GM12878 (cell line): ENCODE measurements around the gene TRHDE. TPM values are rescaled to one million over a fixed set of nuclear protein-coding genes. Genes with fewer than 3 reads are reported as not detected.

Experiments used
- ATAC-seq: fragments of 200-7000 bp; cut with Tn5 transposase; 3 replicates; pipeline ENCODE4 v1.9.1; 2020; ENCODE audit warnings: mild to moderate bottlenecking, moderate library complexity
- BruUV-seq: library from RNA; stranded (reverse); fragments of 400-500 nt; replicated peaks from 2 replicates; lab custom pipeline; 2021; lab: Mats Ljungman, UMichigan
- CTCF ChIA-PET: fragments of 300-600 bp; sonication (Branson Sonifier 250); formaldehyde crosslinking; extraction: SDS; loops from one replicate; lab custom pipeline; 2021; ENCODE audit warnings: inconsistent platforms; lab: Yijun Ruan, JAX
- POLR2A ChIA-PET: fragments of 350-600 bp; formaldehyde crosslinking; extraction: SDS; loops from one replicate; lab custom pipeline; 2021; ENCODE audit warnings: inconsistent platforms; lab: Charles Lee
- RAD21 ChIA-PET: fragments of 300-600 bp; sonication (Branson Sonifier 250); formaldehyde crosslinking; loops from one replicate; lab custom pipeline; 2023; ENCODE audit warnings: antibody characterized with exemption; ENCODE audit not compliant: unreplicated experiment; lab: Charles Lee
- SMC1A ChIA-PET: fragments of 300-600 bp; sonication (Branson Sonifier 250); formaldehyde crosslinking; loops from one replicate; lab custom pipeline; 2023; ENCODE audit not compliant: unreplicated experiment, uncharacterized antibody; lab: Charles Lee
- DNase-seq: peaks from one replicate; pipeline ENCODE4 v3.0.0-alpha.2; 2011; ENCODE audit warnings: low read depth, low spot score
- FAIRE-seq: peaks from 3 replicates; lab custom pipeline; 2011; peaks lifted over from hg19 to GRCh38; lab: Jason Lieb, UNC
- H2AFZ ChIP-seq: 2 replicates; pipeline ENCODE4 v1.6.0; 2011; ENCODE audit warnings: low read depth, low read length, control low read depth; ENCODE audit not compliant: control insufficient read depth
- H3K27ac ChIP-seq: 2 replicates; pipeline ENCODE4 v1.5.1; 2011; ENCODE audit warnings: control low read depth; ENCODE audit not compliant: control insufficient read depth, insufficient read depth
- H3K27me3 ChIP-seq, 2 experiments: replicated peaks in 1 of 2; 2 replicates each; pipeline versions ENCODE4 v1.6.0 to v1.6.1; 2011; ENCODE audit warnings: low read length in 1 of 2; ENCODE audit not compliant: control insufficient read depth in 2 of 2, insufficient read depth in 2 of 2
- H3K36me3 ChIP-seq, 2 experiments: 2 replicates each; pipeline ENCODE4 v1.5.1; 2011; ENCODE audit warnings: low read length in 1 of 2; ENCODE audit not compliant: control insufficient read depth in 2 of 2, insufficient read depth in 2 of 2
- H3K4me1 ChIP-seq: 2 replicates; pipeline ENCODE4 v1.6.1; 2011; ENCODE audit warnings: mild to moderate bottlenecking, low read length, moderate library complexity, mixed read lengths; ENCODE audit not compliant: control insufficient read depth, insufficient read depth
- H3K4me2 ChIP-seq: 2 replicates; pipeline ENCODE4 v1.6.0; 2011; ENCODE audit warnings: control low read depth; ENCODE audit not compliant: control insufficient read depth, insufficient read depth
- H3K4me3 ChIP-seq: fragments of 200-600 bp; sonication (generic); 2 replicates; pipeline ENCODE4 v1.5.1; 2016
- H3K79me2 ChIP-seq: 2 replicates; pipeline ENCODE4 v1.6.0; 2011; ENCODE audit warnings: low read length; ENCODE audit not compliant: control insufficient read depth, insufficient read depth
- H3K9ac ChIP-seq: 2 replicates; pipeline ENCODE4 v1.8.0; 2011; ENCODE audit warnings: low read length, control low read depth, mixed read lengths; ENCODE audit not compliant: control insufficient read depth, insufficient read depth
- H3K9me3 ChIP-seq: replicated peaks from 3 replicates; pipeline ENCODE4 v1.5.1; 2011; ENCODE audit warnings: mild to moderate bottlenecking, low read length; ENCODE audit not compliant: control insufficient read depth, insufficient read depth
- H4K20me1 ChIP-seq: 2 replicates; pipeline ENCODE4 v1.6.0; 2011; ENCODE audit not compliant: control insufficient read depth, insufficient read depth
- CTCF ChIP-seq, 3 experiments: IDR thresholded peaks in 2 of 3; conservative IDR thresholded peaks in 1 of 3; 2 replicates each; pipeline ENCODE4 v1.5.1; 2011; ENCODE audit warnings: low read depth in 3 of 3, low read length in 3 of 3, mild to moderate bottlenecking in 3 of 3, control low read depth in 2 of 3, moderate library complexity in 2 of 3, inconsistent platforms in 1 of 3, mixed read lengths in 1 of 3; ENCODE audit not compliant: control insufficient read depth in 2 of 3, insufficient read depth in 1 of 3; ENCODE audit errors: extremely low read depth in 1 of 3
- KDM1A ChIP-seq: fragments of 200-600 bp; sonication (generic); IDR thresholded peaks from 2 replicates; pipeline ENCODE4 v1.6.1; 2016; ENCODE audit warnings: borderline replicate concordance
- ZBED1 ChIP-seq: IDR thresholded peaks from 2 replicates; pipeline ENCODE4 v1.6.1; 2016; ENCODE audit warnings: borderline replicate concordance
- WGBS: methylation state at CpG from one replicate; pipeline ENCODE4 v1.1.6; 2016; ENCODE audit warnings: low lambda C conversion rate; ENCODE audit not compliant: insufficient replicate concordance, insufficient coverage; ENCODE audit errors: missing lambda C conversion rate; 5-methylcytosine and 5-hydroxymethylcytosine counted together
- in situ Hi-C: fragments of 300-500 bp; cut with MboI; formaldehyde crosslinking; loops from 9 replicates; pipeline ENCODE4 v1.14.3; 2018; ENCODE audit warnings: mixed read lengths
- intact Hi-C: fragments of 100-400 bp; cut with micrococcal nuclease; formaldehyde crosslinking; loops from one replicate; pipeline ENCODE4 v1.14.2; 2022; ENCODE audit not compliant: unreplicated experiment
- polyA plus RNA-seq, 11 experiments: library from polyadenylated mRNA; depleted of rRNA in 4 of 11; unstranded in 6 of 11; stranded (reverse) in 5 of 11; fragments of >200 nt; fragmentation: Nextera tagmentation in 4 of 11; fragmentation: Illumina TruSeq in 1 of 11; extraction: Ambion mirVana in 4 of 11; extraction: Trizol in 1 of 11; gene quantifications; 1 replicate in 1 of 11; 2 replicates in 10 of 11; pipeline versions ENCODE4 v1.2.1 to v1.2.3, GENCODE V29; 2011 to 2016; ENCODE audit warnings: inconsistent platforms in 2 of 11, missing spikeins in 2 of 11, low read depth in 1 of 11
- total RNA-seq, 4 experiments: library from RNA; depleted of rRNA in 3 of 4; stranded (reverse); fragments of >200 nt in 3 of 4; fragmentation: Illumina TruSeq in 1 of 4; extraction: Trizol in 1 of 4; gene quantifications; 2 replicates each; pipeline versions ENCODE4 v1.2.1 to v1.2.3, GENCODE V29; 2013 to 2021
- TF ChIP-seq, protein P1 (sequence below): fragments of 450-650 bp; IDR thresholded peaks from 2 replicates; pipeline ENCODE4 v1.6.1; 2016; ENCODE audit warnings: mild to moderate bottlenecking
- TF ChIP-seq, protein P2 (sequence below): fragments of 450-650 bp; IDR thresholded peaks from 2 replicates; pipeline ENCODE4 v1.6.1; 2017; ENCODE audit warnings: low read depth, mild to moderate bottlenecking, moderate library complexity
- TF ChIP-seq, protein P3 (sequence below): IDR thresholded peaks from 2 replicates; pipeline ENCODE4 v1.6.1; 2011; ENCODE audit warnings: borderline replicate concordance, low read depth, mild to moderate bottlenecking, moderate library complexity, low read length; ENCODE audit not compliant: insufficient read depth, poor library complexity, severe bottlenecking

Gene TRHDE
- total and polyA plus RNA-seq, 10 of the 15 experiments (the other 5 are each of a cell fraction or from before 2014, with no cell fraction given) = not detected

DNA sequence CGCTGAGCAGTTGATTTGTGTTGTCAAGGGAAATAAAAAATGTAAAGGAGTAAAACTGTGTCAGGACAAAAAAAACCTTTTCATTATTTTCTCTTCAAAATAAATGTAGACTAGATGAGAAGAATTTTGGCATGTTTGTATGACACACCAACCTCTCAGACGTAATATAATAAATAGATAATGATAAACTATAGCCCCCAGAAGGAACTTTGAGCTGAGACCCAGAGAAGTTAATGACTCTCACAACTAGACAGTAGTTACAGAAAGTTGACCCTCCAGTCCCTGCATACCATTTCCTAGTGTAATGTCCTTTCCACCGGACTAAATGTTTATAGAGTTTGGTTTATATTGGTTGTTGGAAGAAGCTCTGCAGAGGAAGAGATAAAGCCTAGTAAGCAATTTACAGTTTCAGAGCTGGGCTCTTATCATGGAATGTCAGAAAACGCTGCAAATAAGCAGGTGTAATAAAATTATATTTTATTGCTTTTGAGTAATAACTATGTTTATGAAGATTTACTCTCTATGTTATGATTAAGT lies 97.3 kb downstream of the TRHDE start:
- no peaks in the 10 kb centered on the region for H4K20me1 ChIP-seq
- in situ Hi-C loops = no loop called here
- no peak overlapping the region for H3K4me2 ChIP-seq
- no peak for DNase-seq
- H3K79me2 ChIP-seq = no peaks in the 10 kb centered on the region
- intact Hi-C loops = no loop called here
- no peak for FAIRE-seq
- no peak overlapping the region for H2AFZ ChIP-seq
- ChIA-PET CTCF (no interaction called here), RAD21 (no interaction called here), SMC1A (no interaction called here), POLR2A (no interaction called here)
- no peak for ATAC-seq
- H3K4me1 ChIP-seq = no peaks in the 10 kb centered on the region
- no peak overlapping the region for H3K4me3 ChIP-seq
- H3K27ac ChIP-seq = no peak overlapping the region
- WGBS = 4% methylated on average over 4 of the region's 4 CpGs
- H3K36me3 ChIP-seq = no peaks in the 10 kb centered on the region
- no TSS peak for BruUV-seq
- H3K9me3 ChIP-seq = no peaks in the 10 kb centered on the region
- no peaks in the 10 kb centered on the region for H3K27me3 ChIP-seq
- no peak overlapping the region for H3K9ac ChIP-seq
- TF ChIP-seq, protein P1, sequence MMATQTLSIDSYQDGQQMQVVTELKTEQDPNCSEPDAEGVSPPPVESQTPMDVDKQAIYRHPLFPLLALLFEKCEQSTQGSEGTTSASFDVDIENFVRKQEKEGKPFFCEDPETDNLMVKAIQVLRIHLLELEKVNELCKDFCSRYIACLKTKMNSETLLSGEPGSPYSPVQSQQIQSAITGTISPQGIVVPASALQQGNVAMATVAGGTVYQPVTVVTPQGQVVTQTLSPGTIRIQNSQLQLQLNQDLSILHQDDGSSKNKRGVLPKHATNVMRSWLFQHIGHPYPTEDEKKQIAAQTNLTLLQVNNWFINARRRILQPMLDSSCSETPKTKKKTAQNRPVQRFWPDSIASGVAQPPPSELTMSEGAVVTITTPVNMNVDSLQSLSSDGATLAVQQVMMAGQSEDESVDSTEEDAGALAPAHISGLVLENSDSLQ = no peak
- TF ChIP-seq CTCF (IDR thresholded peaks at IDR 0.05 in 2 of 3, conservative IDR thresholded peaks at IDR 0.05 in 1 of 3; ENCODE audit: control insufficient read depth in 2 of 3, extremely low read depth in 1 of 3, insufficient read depth in 1 of 3, low read depth in 3 of 3, low read length in 3 of 3) = no peak
- TF ChIP-seq, all 136 proteins: peak for 0

DNA sequence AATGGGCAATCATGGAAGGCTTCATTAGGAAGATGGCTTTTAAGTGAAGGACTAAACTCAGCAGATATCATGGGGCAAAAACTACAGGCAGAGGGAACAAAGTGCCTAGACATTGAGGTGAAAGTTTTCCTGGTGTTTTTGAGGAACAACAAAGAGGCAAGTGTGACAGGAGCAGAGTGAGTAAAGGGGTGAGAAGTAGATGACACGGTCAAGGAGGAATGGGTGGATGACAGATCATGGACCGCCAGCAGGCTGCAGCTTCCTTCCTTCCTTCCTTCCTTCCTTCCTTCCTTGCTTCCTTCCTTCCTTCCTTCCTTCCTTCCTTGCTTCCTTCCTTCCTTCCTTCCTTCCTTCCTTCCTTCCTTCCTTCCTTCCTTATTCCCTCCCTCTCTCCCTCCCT lies 108.3 kb downstream of the TRHDE start:
- no peak for ATAC-seq
- POLR2A ChIA-PET = no interaction called here

More for the DNA sequence above, 108.3 kb downstream of the TRHDE start:
- DNase-seq (no peak), FAIRE-seq (no peak)
- Histone ChIP-seq H2AFZ (no peak overlapping the region), H3K4me1 (no peaks in the 10 kb centered on the region), H4K20me1 (no peaks in the 10 kb centered on the region), H3K27ac (no peak overlapping the region), H3K9ac (no peak overlapping the region), H3K4me3 (no peak overlapping the region), H3K9me3 (no peaks in the 10 kb centered on the region), H3K79me2 (no peaks in the 10 kb centered on the region), H3K36me3 (no peaks in the 10 kb centered on the region), H3K4me2 (no peak overlapping the region), H3K27me3 (no peaks in the 10 kb centered on the region)
- in situ Hi-C loops (no loop called here), intact Hi-C loops (no loop called here)
- WGBS = 23% methylated on average over 2 of the region's 2 CpGs
- ChIA-PET CTCF (interaction anchor here (0.6 kb wide), 1 partner anchor 1760 kb away, joined by 3 read pairs; no protein-coding TSS in a partner anchor), SMC1A (no interaction called here), RAD21 (no interaction called here)
- TF ChIP-seq, protein P2, sequence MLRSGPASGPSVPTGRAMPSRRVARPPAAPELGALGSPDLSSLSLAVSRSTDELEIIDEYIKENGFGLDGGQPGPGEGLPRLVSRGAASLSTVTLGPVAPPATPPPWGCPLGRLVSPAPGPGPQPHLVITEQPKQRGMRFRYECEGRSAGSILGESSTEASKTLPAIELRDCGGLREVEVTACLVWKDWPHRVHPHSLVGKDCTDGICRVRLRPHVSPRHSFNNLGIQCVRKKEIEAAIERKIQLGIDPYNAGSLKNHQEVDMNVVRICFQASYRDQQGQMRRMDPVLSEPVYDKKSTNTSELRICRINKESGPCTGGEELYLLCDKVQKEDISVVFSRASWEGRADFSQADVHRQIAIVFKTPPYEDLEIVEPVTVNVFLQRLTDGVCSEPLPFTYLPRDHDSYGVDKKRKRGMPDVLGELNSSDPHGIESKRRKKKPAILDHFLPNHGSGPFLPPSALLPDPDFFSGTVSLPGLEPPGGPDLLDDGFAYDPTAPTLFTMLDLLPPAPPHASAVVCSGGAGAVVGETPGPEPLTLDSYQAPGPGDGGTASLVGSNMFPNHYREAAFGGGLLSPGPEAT = no peak
- TF ChIP-seq, protein P3, sequence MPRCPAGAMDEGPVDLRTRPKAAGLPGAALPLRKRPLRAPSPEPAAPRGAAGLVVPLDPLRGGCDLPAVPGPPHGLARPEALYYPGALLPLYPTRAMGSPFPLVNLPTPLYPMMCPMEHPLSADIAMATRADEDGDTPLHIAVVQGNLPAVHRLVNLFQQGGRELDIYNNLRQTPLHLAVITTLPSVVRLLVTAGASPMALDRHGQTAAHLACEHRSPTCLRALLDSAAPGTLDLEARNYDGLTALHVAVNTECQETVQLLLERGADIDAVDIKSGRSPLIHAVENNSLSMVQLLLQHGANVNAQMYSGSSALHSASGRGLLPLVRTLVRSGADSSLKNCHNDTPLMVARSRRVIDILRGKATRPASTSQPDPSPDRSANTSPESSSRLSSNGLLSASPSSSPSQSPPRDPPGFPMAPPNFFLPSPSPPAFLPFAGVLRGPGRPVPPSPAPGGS = no peak
- TF ChIP-seq ZBED1 (no peak), KDM1A (no peak)
- no TSS peak for BruUV-seq
